HepG2 (cell line): ENCODE measurements around the gene SRSF4. TPM values are rescaled to one million over a fixed set of nuclear protein-coding genes. Genes with fewer than 3 reads are reported as not detected.
A peak's percentile ranks its signal among the peaks of the same experiment; 100 is the strongest.

Source experiments
- DRAP1 ChIP-seq: IDR thresholded peaks from 2 replicates; pipeline ENCODE4 v1.6.1; 2016; ENCODE audit warnings: missing genetic modification reagents, missing compliant biosample characterization
- MYNN ChIP-seq: sonication (generic); formaldehyde crosslinking; IDR thresholded peaks from 2 replicates; pipeline ENCODE4 v1.4.0; 2020; ENCODE audit warnings: mild to moderate bottlenecking, low read depth, missing genetic modification reagents
- PRDM4 ChIP-seq: sonication (generic); formaldehyde crosslinking; IDR thresholded peaks from 2 replicates; pipeline ENCODE4 v1.9.0; 2021; ENCODE audit warnings: missing genetic modification reagents, borderline replicate concordance
- SP140L ChIP-seq: sonication (generic); formaldehyde crosslinking; IDR thresholded peaks from 2 replicates; pipeline ENCODE4 v1.4.0; 2020; ENCODE audit warnings: missing genetic modification reagents, borderline replicate concordance
- ZNF317 ChIP-seq: sonication (generic); formaldehyde crosslinking; IDR thresholded peaks from 2 replicates; pipeline ENCODE4 v1.5.0; 2020; ENCODE audit warnings: mild to moderate bottlenecking, missing genetic modification reagents
- ZNF543 ChIP-seq: sonication (generic); formaldehyde crosslinking; IDR thresholded peaks from 2 replicates; pipeline ENCODE4 v1.4.0; 2020; ENCODE audit warnings: mild to moderate bottlenecking, missing genetic modification reagents
- ZNF576 ChIP-seq: sonication (generic); formaldehyde crosslinking; IDR thresholded peaks from 2 replicates; pipeline ENCODE4 v1.4.0; 2020; ENCODE audit warnings: mild to moderate bottlenecking, missing genetic modification reagents
- ZNF777 ChIP-seq: sonication (generic); formaldehyde crosslinking; IDR thresholded peaks from 2 replicates; pipeline ENCODE4 v1.4.0; 2020; ENCODE audit warnings: missing genetic modification reagents
- polyA plus RNA-seq, 8 experiments: library from polyadenylated mRNA; depleted of rRNA in 3 of 8; stranded (reverse) in 7 of 8; unstranded in 1 of 8; fragments of >200 nt; fragmentation: Illumina TruSeq in 4 of 8; extraction: Trizol in 4 of 8; gene quantifications; 2 replicates each; pipeline versions ENCODE4 v1.2.1 to v1.2.3, GENCODE V29; 2011 to 2016; ENCODE audit warnings: low read depth in 4 of 8, missing spikeins in 1 of 8, mixed read lengths in 1 of 8; ENCODE audit not compliant: insufficient read depth in 1 of 8
- total RNA-seq, 5 experiments: library from RNA; depleted of rRNA; stranded (reverse); fragments of >200 nt; fragmentation: Illumina TruSeq; extraction: Trizol; gene quantifications; 2 replicates each; pipeline ENCODE4 v1.2.3, GENCODE V29; 2016; ENCODE audit warnings: low read depth in 1 of 5
- TF ChIP-seq, protein P1 (sequence below): sonication (generic); formaldehyde crosslinking; IDR thresholded peaks from 2 replicates; pipeline ENCODE4 v1.8.0; 2022; ENCODE audit warnings: mild to moderate bottlenecking, missing genetic modification reagents; ENCODE audit not compliant: insufficient replicate concordance
- TF ChIP-seq, protein P2 (sequence below): sonication (generic); formaldehyde crosslinking; IDR thresholded peaks from 2 replicates; pipeline ENCODE4 v1.4.0; 2020; ENCODE audit warnings: missing genetic modification reagents, borderline replicate concordance
- TF ChIP-seq, protein P3 (sequence below): sonication (generic); formaldehyde crosslinking; IDR thresholded peaks from 2 replicates; pipeline ENCODE4 v1.8.0; 2022; ENCODE audit warnings: mild to moderate bottlenecking, missing genetic modification reagents, borderline replicate concordance

Gene SRSF4
- total and polyA plus RNA-seq, 2 of the 13 experiments (the other 11 are each of a cell fraction or from before 2014, with no cell fraction given), result 37.7 to 50.9 TPM

- TF ChIP-seq, protein P1, sequence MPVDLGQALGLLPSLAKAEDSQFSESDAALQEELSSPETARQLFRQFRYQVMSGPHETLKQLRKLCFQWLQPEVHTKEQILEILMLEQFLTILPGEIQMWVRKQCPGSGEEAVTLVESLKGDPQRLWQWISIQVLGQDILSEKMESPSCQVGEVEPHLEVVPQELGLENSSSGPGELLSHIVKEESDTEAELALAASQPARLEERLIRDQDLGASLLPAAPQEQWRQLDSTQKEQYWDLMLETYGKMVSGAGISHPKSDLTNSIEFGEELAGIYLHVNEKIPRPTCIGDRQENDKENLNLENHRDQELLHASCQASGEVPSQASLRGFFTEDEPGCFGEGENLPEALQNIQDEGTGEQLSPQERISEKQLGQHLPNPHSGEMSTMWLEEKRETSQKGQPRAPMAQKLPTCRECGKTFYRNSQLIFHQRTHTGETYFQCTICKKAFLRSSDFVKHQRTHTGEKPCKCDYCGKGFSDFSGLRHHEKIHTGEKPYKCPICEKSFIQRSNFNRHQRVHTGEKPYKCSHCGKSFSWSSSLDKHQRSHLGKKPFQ (CRISPR knock-in tag), result peak; percentile 58
- TF ChIP-seq PRDM4 (CRISPR knock-in tag), result no peak
- no peak for TF ChIP-seq ZNF576
- TF ChIP-seq SP140L (CRISPR knock-in tag), result no peak
- TF ChIP-seq, protein P2, sequence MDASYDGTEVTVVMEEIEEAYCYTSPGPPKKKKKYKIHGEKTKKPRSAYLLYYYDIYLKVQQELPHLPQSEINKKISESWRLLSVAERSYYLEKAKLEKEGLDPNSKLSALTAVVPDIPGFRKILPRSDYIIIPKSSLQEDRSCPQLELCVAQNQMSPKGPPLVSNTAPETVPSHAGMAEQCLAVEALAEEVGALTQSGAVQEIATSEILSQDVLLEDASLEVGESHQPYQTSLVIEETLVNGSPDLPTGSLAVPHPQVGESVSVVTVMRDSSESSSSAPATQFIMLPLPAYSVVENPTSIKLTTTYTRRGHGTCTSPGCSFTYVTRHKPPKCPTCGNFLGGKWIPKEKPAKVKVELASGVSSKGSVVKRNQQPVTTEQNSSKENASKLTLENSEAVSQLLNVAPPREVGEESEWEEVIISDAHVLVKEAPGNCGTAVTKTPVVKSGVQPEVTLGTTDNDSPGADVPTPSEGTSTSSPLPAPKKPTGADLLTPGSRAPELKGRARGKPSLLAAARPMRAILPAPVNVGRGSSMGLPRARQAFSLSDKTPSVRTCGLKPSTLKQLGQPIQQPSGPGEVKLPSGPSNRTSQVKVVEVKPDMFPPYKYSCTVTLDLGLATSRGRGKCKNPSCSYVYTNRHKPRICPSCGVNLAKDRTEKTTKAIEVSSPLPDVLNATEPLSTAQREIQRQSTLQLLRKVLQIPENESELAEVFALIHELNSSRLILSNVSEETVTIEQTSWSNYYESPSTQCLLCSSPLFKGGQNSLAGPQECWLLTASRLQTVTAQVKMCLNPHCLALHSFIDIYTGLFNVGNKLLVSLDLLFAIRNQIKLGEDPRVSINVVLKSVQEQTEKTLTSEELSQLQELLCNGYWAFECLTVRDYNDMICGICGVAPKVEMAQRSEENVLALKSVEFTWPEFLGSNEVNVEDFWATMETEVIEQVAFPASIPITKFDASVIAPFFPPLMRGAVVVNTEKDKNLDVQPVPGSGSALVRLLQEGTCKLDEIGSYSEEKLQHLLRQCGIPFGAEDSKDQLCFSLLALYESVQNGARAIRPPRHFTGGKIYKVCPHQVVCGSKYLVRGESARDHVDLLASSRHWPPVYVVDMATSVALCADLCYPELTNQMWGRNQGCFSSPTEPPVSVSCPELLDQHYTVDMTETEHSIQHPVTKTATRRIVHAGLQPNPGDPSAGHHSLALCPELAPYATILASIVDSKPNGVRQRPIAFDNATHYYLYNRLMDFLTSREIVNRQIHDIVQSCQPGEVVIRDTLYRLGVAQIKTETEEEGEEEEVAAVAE, result peak; percentile 72; the same call in 1 of the 2 replicates
- TF ChIP-seq, protein P3, sequence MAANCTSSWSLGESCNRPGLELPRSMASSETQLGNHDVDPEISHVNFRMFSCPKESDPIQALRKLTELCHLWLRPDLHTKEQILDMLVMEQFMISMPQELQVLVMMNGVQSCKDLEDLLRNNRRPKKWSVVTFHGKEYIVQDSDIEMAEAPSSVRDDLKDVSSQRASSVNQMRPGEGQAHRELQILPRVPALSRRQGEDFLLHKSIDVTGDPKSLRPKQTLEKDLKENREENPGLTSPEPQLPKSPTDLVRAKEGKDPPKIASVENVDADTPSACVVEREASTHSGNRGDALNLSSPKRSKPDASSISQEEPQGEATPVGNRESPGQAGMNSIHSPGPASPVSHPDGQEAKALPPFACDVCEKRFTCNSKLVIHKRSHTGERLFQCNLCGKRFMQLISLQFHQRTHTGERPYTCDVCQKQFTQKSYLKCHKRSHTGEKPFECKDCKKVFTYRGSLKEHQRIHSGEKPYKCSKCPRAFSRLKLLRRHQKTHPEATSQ (CRISPR knock-in tag), result 0 out of 2 replicates have a peak, but pooled peaks have one; percentile 57
- peak; percentile 71 for TF ChIP-seq DRAP1 (CRISPR knock-in tag)
- TF ChIP-seq ZNF543 (CRISPR knock-in tag), result no peak
- TF ChIP-seq ZNF317 (CRISPR knock-in tag), result peak; percentile 45; the same call in 1 of the 2 replicates
- no peak for TF ChIP-seq MYNN (CRISPR knock-in tag)
- TF ChIP-seq ZNF777 (CRISPR knock-in tag), result peak; percentile 95
Measured at GRCh38 chr1:29230553-29231378, 49.1 kb upstream of the SRSF4 start, which contains the start of gene MECR (continued).
